ENCODE results near the gene GDF11. TPM values are rescaled to one million over a fixed set of nuclear protein-coding genes. Genes with fewer than 3 reads are reported as not detected.

Gene GDF11
- total RNA-seq, 1 donor from 2014 or later = 5.8 TPM

DNA sequence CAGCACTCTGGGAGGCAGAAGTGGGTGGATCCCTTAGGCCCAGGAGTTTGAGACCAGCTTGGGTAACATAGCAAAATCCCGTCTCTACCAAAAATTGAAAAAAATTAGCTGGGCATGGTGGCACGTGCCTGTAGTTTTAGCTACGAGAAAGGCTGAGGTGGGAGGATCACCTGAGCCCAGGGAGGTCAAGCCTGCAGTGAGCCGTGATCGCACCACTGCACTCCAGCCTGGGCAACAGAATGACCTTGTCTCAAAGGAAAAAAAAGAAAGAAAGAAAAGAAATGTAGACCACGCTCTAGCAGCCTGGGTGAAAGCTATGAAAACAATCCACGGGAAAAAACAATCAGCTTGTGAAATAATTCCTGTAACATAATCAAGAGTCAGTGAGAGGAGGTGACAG is 45.6 kb downstream of the GDF11 start:
- DNase-seq (ENCODE audit: low spot score) = no peak

DNA sequence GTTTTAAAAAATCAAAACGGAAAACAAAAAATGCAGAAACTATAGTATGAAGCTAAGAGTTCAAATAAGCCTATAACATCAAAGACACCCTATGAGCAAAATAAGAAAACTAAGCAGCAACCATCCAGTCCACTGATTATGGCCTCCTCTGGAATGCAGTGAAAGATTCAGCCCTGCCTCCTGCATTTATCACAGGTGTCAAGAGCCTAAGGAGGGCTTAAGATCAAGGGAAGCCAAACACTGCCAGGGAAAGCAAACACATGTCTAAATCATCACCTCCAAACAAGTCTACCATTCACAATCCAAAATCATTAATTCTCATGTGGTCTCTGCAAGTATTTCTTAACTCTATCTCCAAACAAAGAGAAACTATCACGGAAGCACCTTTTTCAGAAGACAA is 46.2 kb downstream of the GDF11 start:
- no peak for DNase-seq (ENCODE audit: low spot score)

DNA sequence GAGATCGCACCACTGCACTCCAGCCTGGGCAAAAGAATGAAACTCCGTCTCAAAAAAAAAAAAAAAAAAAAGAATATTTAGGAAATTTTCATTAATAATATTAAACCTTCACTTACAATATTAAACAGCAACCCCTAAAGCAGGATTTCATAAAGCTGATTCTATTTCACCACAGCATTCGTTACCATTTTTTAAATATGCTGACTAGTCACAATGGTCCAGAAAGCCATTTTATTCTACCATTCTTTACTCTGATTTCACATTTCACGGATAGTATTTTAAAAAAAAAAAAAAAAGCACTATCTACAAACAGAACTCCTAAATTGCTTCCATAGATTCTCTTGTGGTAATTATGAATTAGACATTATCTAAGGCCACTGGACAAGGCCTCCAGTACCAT is 47.0 kb downstream of the GDF11 start:
- DNase-seq (ENCODE audit: low spot score) = no peak

DNA sequence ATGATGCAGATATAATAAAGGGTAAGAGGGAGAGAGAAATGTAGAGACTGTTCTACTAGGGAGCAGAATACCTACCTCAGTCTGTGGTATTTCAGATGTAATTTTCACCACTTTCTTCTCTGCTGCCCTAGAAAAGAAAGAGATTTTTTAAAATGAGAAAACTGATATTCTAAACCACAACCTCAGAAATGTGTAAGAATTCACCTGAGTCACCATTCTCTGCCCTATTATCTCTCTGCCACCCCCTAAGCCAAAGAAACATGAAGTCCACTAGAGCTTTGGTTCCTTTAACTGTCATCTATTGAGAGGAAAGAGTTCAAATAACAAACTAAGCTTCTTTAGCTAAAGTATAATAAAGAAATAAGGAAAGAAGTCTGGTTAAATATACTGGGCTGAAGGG is 53.0 kb downstream of the GDF11 start:
- no peak for DNase-seq (ENCODE audit: low spot score)

DNA sequence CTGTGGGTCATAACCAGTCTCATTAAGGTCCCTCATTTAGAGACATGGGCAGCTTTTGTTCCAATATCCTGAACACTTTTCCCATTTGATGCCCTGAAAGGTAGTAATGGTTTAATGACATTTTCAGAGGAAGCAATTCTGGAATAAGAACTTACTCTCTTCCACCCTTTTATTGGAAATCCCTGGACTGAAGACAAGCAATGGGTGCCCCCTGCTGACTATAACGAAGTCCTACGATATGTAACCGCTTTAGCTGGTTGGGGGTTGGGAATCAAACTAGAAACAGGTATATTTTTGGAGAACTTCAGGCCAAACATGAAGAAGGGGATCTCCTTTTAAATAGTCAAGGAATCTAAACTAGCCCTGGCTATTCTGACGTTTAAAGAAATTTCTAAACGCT is 54.1 kb downstream of the GDF11 start:
- DNase-seq (ENCODE audit: low spot score) = no peak

DNA sequence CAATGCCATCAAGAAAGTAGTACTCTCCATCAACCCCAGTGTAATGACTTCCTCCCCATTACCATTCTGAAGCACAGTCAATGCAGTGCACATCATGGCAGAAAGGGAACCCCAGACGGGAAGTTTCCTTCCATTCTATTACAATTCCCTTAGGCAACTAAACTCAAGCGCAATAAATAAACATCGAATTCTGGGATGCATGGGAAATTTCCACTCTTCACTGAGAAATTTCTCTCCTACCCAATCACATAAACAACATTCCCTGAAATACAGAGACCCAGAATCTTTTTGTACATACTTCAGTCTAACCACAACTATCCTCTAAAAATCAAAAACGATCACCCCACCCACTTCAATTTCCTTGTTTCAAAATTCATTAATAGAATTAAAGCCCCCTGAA is 54.6 kb downstream of the GDF11 start:
- no peak for DNase-seq (ENCODE audit: low spot score)

Other genes starting within 250 kb of the GDF11 start
- not detected for gene OR6C4, start 193.5 kb upstream of the GDF11 start, total RNA-seq
- not detected for gene OR2AP1, start 170.7 kb upstream of the GDF11 start, total RNA-seq
- gene OR10P1, start 106.2 kb upstream of the GDF11 start, total RNA-seq = not detected
- 536 TPM for gene ITGA7, start 35.2 kb upstream of the GDF11 start, total RNA-seq
- 136 TPM for gene BLOC1S1, start 27.1 kb upstream of the GDF11 start, total RNA-seq
- 123 TPM for gene RDH5, start 22.7 kb upstream of the GDF11 start, total RNA-seq
- 1,545 TPM for gene CD63, start 14.1 kb upstream of the GDF11 start, total RNA-seq
- gene SARNP, start 74.6 kb downstream of the GDF11 start, total RNA-seq = 39.0 TPM
- 49.7 TPM for gene ORMDL2, start 74.9 kb downstream of the GDF11 start, total RNA-seq
- gene DNAJC14, start 86.5 kb downstream of the GDF11 start, total RNA-seq = 28.1 TPM
- 774 TPM for gene MMP19, start 99.8 kb downstream of the GDF11 start, total RNA-seq
- gene PYM1, start 184.8 kb downstream of the GDF11 start, total RNA-seq = 30.5 TPM
- gene DGKA, start 188.0 kb downstream of the GDF11 start, total RNA-seq = 32.4 TPM
- 0.64 TPM for gene PMEL, start 222.9 kb downstream of the GDF11 start, total RNA-seq
- gene CDK2, start 223.7 kb downstream of the GDF11 start, total RNA-seq = 21.4 TPM
- 88.2 TPM for gene RAB5B, start 231.0 kb downstream of the GDF11 start, total RNA-seq

Data from mesenteric fat pad (tissue), 1 donor.